PC-3 (cell line): ENCODE data around the gene GNB5. TPM values are rescaled to one million over a fixed set of nuclear protein-coding genes. Genes with fewer than 3 reads are reported as not detected.

Source experiments
- ATAC-seq: fragments of 200-7000 bp; cut with Tn5 transposase; 2 replicates; pipeline ENCODE4 v1.9.1; 2020; ENCODE audit warnings: mild to moderate bottlenecking, moderate library complexity
- BruUV-seq: library from RNA; stranded (reverse); fragments of 400-500 nt; replicated peaks from 2 replicates; lab custom pipeline; 2021; lab: Mats Ljungman, UMichigan
- CTCF ChIA-PET: fragments of 300-600 bp; sonication (Branson Sonifier 250); formaldehyde crosslinking; loops from one replicate; lab custom pipeline; 2022; ENCODE audit warnings: antibody characterized with exemption; lab: Charles Lee
- POLR2A ChIA-PET: fragments of 300-600 bp; sonication (Branson Sonifier 250); formaldehyde crosslinking; loops from one replicate; lab custom pipeline; 2022; ENCODE audit warnings: antibody characterized with exemption; ENCODE audit not compliant: unreplicated experiment; lab: Charles Lee
- DNase-seq: peaks from one replicate; pipeline ENCODE4 v3.0.0-alpha.2; 2015
- H2AFZ ChIP-seq: fragments of 300-600 bp; sonication (generic); 2 replicates; pipeline ENCODE4 v1.6.0; 2016; ENCODE audit warnings: antibody characterized with exemption, low read length
- H3F3A ChIP-seq: fragments of 300-600 bp; sonication (generic); one replicate; pipeline ENCODE4 v1.6.0; 2017; ENCODE audit warnings: antibody characterized with exemption, low read length, control low read depth, mild to moderate bottlenecking; ENCODE audit not compliant: unreplicated experiment
- H3K27ac ChIP-seq: fragments of 300-600 bp; sonication (generic); 2 replicates; pipeline ENCODE4 v1.5.1; 2016; ENCODE audit warnings: mild to moderate bottlenecking, low read length
- H3K27me3 ChIP-seq: fragments of 300-600 bp; sonication (generic); 2 replicates; pipeline ENCODE4 v1.6.1; 2016; ENCODE audit warnings: low read length, mixed read lengths
- H3K36me3 ChIP-seq: fragments of 300-600 bp; sonication (generic); 2 replicates; pipeline ENCODE4 v1.6.1; 2016; ENCODE audit warnings: low read depth, mixed run types, low read length, mixed read lengths
- H3K4me1 ChIP-seq: fragments of 300-600 bp; sonication (generic); 2 replicates; pipeline ENCODE4 v1.5.1; 2016; ENCODE audit warnings: low read length; ENCODE audit not compliant: insufficient read depth
- H3K4me2 ChIP-seq: fragments of 300-600 bp; sonication (generic); 2 replicates; pipeline ENCODE4 v1.6.0; 2016; ENCODE audit warnings: low read length
- H3K4me3 ChIP-seq: fragments of 300-600 bp; sonication (generic); 2 replicates; pipeline ENCODE4 v1.5.1; 2016; ENCODE audit warnings: mild to moderate bottlenecking, low read length, mixed read lengths
- H3K79me2 ChIP-seq: fragments of 300-600 bp; sonication (generic); 2 replicates; pipeline ENCODE4 v1.6.1; 2017; ENCODE audit warnings: low read length, mixed read lengths
- H3K9ac ChIP-seq: fragments of 300-600 bp; sonication (generic); 2 replicates; pipeline ENCODE4 v1.6.0; 2016; ENCODE audit warnings: mild to moderate bottlenecking, low read length
- H3K9me2 ChIP-seq: fragments of 300-600 bp; sonication (generic); replicated peaks from 2 replicates; pipeline ENCODE4 v1.6.1; 2016; ENCODE audit warnings: mixed run types, low read length, mixed read lengths
- H3K9me3 ChIP-seq: fragments of 300-600 bp; sonication (generic); 2 replicates; pipeline ENCODE4 v1.6.1; 2016; ENCODE audit warnings: low read length, mixed read lengths
- H4K20me1 ChIP-seq: fragments of 300-600 bp; sonication (generic); 2 replicates; pipeline ENCODE4 v1.6.1; 2016; ENCODE audit warnings: low read length, mixed read lengths
- CTCF ChIP-seq: fragments of 300-600 bp; sonication (generic); conservative IDR thresholded peaks from 2 replicates; pipeline ENCODE4 v1.5.1; 2017; ENCODE audit warnings: antibody characterized with exemption, low read depth, mild to moderate bottlenecking, low read length
- EZH2 ChIP-seq: fragments of 300-600 bp; sonication (generic); IDR thresholded peaks from one replicate; pipeline ENCODE4 v1.6.1; 2017; ENCODE audit warnings: antibody characterized with exemption, mild to moderate bottlenecking, low read length; ENCODE audit not compliant: unreplicated experiment
- EZH2phosphoT487 ChIP-seq: fragments of 300-600 bp; sonication (generic); IDR thresholded peaks from 2 replicates; pipeline ENCODE4 v1.6.1; 2018; ENCODE audit warnings: mild to moderate bottlenecking, antibody characterized with exemption, low read length, borderline replicate concordance
- intact Hi-C: fragments of 100-400 bp; cut with micrococcal nuclease; formaldehyde crosslinking; loops from 2 replicates; pipeline ENCODE4 v1.9.0; 2023
- total RNA-seq: library from RNA; depleted of rRNA; stranded (reverse); fragments of >200 nt; gene quantifications from 2 replicates; pipeline ENCODE4 v1.2.3, GENCODE V29; 2014

Gene GNB5
- total RNA-seq, 1 experiment from 2014 or later = 49.3 TPM

GRCh38 chr15:52204657-52205056 lies 13.5 kb upstream of the GNB5 start:
- Histone ChIP-seq H3K9me2 (no peaks in the 10 kb centered on the region), H3K9me3 (no peaks in the 10 kb centered on the region), H3K27ac (no peak overlapping the region), H3K9ac (no peak overlapping the region), H3K79me2 (no peaks in the 10 kb centered on the region), H3K4me1 (no peaks in the 10 kb centered on the region), H3K4me3 (no peak overlapping the region), H3F3A (no peaks in the 10 kb centered on the region), H2AFZ (no peak overlapping the region), H3K27me3 (no peaks in the 10 kb centered on the region), H3K4me2 (no peak overlapping the region), H4K20me1 (no peaks in the 10 kb centered on the region), H3K36me3 (peaks cover 28% of the 10 kb centered on the region)
- TF ChIP-seq EZH2phosphoT487 = no peak
- ATAC-seq (no peak), DNase-seq (no peak)
- ChIA-PET CTCF (no interaction called here), POLR2A (no interaction called here)
- no TSS peak for BruUV-seq
- intact Hi-C loops = no loop called here

GRCh38 chr15:52200831-52201365 lies 9.7 kb upstream of the GNB5 start:
- no TSS peak for BruUV-seq
- Histone ChIP-seq H3K9ac (no peak overlapping the region), H3K27me3 (no peaks in the 10 kb centered on the region), H3K4me3 (no peak overlapping the region), H3K79me2 (no peaks in the 10 kb centered on the region), H3K4me2 (no peak overlapping the region), H4K20me1 (no peaks in the 10 kb centered on the region), H3K9me2 (no peaks in the 10 kb centered on the region), H3K36me3 (peaks cover 15% of the 10 kb centered on the region), H3K27ac (no peak overlapping the region), H2AFZ (no peak overlapping the region), H3F3A (no peaks in the 10 kb centered on the region), H3K4me1 (no peaks in the 10 kb centered on the region), H3K9me3 (no peaks in the 10 kb centered on the region)
- TF ChIP-seq EZH2phosphoT487 = no peak
- DNase-seq = no peak
- POLR2A ChIA-PET = no interaction called here
- ATAC-seq = no peak
- intact Hi-C loops = no loop called here
- CTCF ChIA-PET = no interaction called here

GRCh38 chr15:52199271-52199670 lies 8.1 kb upstream of the GNB5 start:
- no peaks in the 10 kb centered on the region for H3F3A ChIP-seq
- intact Hi-C loops = no loop called here
- ATAC-seq (no peak), DNase-seq (no peak)
- BruUV-seq = no TSS peak
- no peak overlapping the region for H2AFZ ChIP-seq
- no peaks in the 10 kb centered on the region for H3K4me1 ChIP-seq
- no peaks in the 10 kb centered on the region for H3K79me2 ChIP-seq
- no peaks in the 10 kb centered on the region for H3K9me2 ChIP-seq
- no peaks in the 10 kb centered on the region for H4K20me1 ChIP-seq
- H3K9ac ChIP-seq = no peak overlapping the region
- H3K4me2 ChIP-seq = no peak overlapping the region
- no peak overlapping the region for H3K27ac ChIP-seq
- H3K27me3 ChIP-seq = no peaks in the 10 kb centered on the region
- TF ChIP-seq EZH2phosphoT487 (no peak), EZH2 (no peak), CTCF (no peak)
- no peaks in the 10 kb centered on the region for H3K9me3 ChIP-seq
- ChIA-PET POLR2A (no interaction called here), CTCF (no interaction called here)
- no peak overlapping the region for H3K4me3 ChIP-seq
- peaks cover 5% of the 10 kb centered on the region; the same call in 1 of the 2 replicates for H3K36me3 ChIP-seq

- no peak for ATAC-seq
- no peak for DNase-seq
- no peaks in the 10 kb centered on the region for H3K9me2 ChIP-seq
- H3F3A ChIP-seq = no peaks in the 10 kb centered on the region
- no peak overlapping the region for H3K9ac ChIP-seq
- ChIA-PET POLR2A (no interaction called here), CTCF (no interaction called here)
- H3K4me1 ChIP-seq = no peaks in the 10 kb centered on the region
- H3K27ac ChIP-seq = no peak overlapping the region
- peaks cover 5% of the 10 kb centered on the region; the same call in 1 of the 2 replicates for H3K36me3 ChIP-seq
- H3K9me3 ChIP-seq = no peaks in the 10 kb centered on the region
- no peaks in the 10 kb centered on the region for H3K79me2 ChIP-seq
- no peak overlapping the region for H3K4me3 ChIP-seq
- BruUV-seq = no TSS peak
- intact Hi-C loops = no loop called here
- H3K27me3 ChIP-seq = no peaks in the 10 kb centered on the region
- TF ChIP-seq CTCF = no peak
- TF ChIP-seq EZH2phosphoT487 = no peak
- no peak for TF ChIP-seq EZH2
- H2AFZ ChIP-seq = no peak overlapping the region
- H3K4me2 ChIP-seq = no peak overlapping the region
- H4K20me1 ChIP-seq = no peaks in the 10 kb centered on the region
Measured at GRCh38 chr15:52196891-52197290, 5.7 kb upstream of the GNB5 start.
